Stimulated activated effector memory CD8-positive, alpha-beta T cell treated with anti-CD3 and anti-CD28 coated beads, Interleukin-12 subunit alpha, Interleukin-12 subunit beta, amount 100 ng/mL, for 72 hours (primary cell): ENCODE measurements around the gene TNFAIP8L3.
"Not testable (repeated sequence)": the region's sequence is repeated elsewhere in the genome, so short reads cannot be mapped to it uniquely, and the experiment has no call there.

Source experiments
- ATAC-seq: fragments of 150-1000 bp; cut with Tn5 transposase; 2 replicates; pipeline ENCODE4 v1.10.0; 2021
- DNase-seq, 2 donors: peaks; one replicate each; pipeline ENCODE4 v3.0.0; 2021 to 2022; ENCODE audit warnings: low spot score in 2 of 2
- H3K27ac Mint-ChIP-seq: one replicate; pipeline ENCODE4 v1.8.0; 2022; ENCODE audit warnings: mild to moderate bottlenecking, mixed read lengths
- H3K36me3 Mint-ChIP-seq: one replicate; pipeline ENCODE4 v1.8.0; 2022; ENCODE audit warnings: mild to moderate bottlenecking, mixed read lengths
- H3K4me1 Mint-ChIP-seq: one replicate; pipeline ENCODE4 v1.8.0; 2022; ENCODE audit warnings: mixed read lengths
- H3K4me3 Mint-ChIP-seq: one replicate; pipeline ENCODE4 v1.8.0; 2022; ENCODE audit warnings: mild to moderate bottlenecking, mixed read lengths
- H3K9me3 Mint-ChIP-seq: one replicate; pipeline ENCODE4 v1.8.0; 2022; ENCODE audit warnings: mixed read lengths

The TNFAIP8L3 gene

GRCh38 chr15:51065781-51066180, 28.9 kb downstream of the TNFAIP8L3 start:
- no peaks in the 10 kb centered on the region for H3K4me1 Mint-ChIP-seq
- no peak overlapping the region for H3K4me3 Mint-ChIP-seq
- ATAC-seq (no peak), DNase-seq (no peak)
- H3K36me3 Mint-ChIP-seq, result no peaks in the 10 kb centered on the region
- no peaks in the 10 kb centered on the region for H3K9me3 Mint-ChIP-seq
- H3K27ac Mint-ChIP-seq, result peak overlapping the region; percentile 38

- H3K27ac Mint-ChIP-seq, result no peak overlapping the region
- H3K9me3 Mint-ChIP-seq, result no peaks in the 10 kb centered on the region
- H3K4me3 Mint-ChIP-seq, result no peak overlapping the region
- DNase-seq, result no peak
- H3K36me3 Mint-ChIP-seq, result no peaks in the 10 kb centered on the region
- H3K4me1 Mint-ChIP-seq, result no peaks in the 10 kb centered on the region
- ATAC-seq, result no peak
These were observed 29.4 kb downstream of the TNFAIP8L3 start for GRCh38 chr15:51065261-51065660.

GRCh38 chr15:51062736-51063135, 32.0 kb downstream of the TNFAIP8L3 start:
- no peaks in the 10 kb centered on the region for H3K4me1 Mint-ChIP-seq
- no peak for DNase-seq
- H3K9me3 Mint-ChIP-seq, result no peaks in the 10 kb centered on the region
- H3K36me3 Mint-ChIP-seq, result no peaks in the 10 kb centered on the region
- no peak for ATAC-seq
- no peak overlapping the region for H3K4me3 Mint-ChIP-seq
- H3K27ac Mint-ChIP-seq, result no peak overlapping the region

- Mint-ChIP-seq H3K4me3 (no peak overlapping the region), H3K9me3 (no peaks in the 10 kb centered on the region), H3K36me3 (no peaks in the 10 kb centered on the region), H3K27ac (no peak overlapping the region), H3K4me1 (no peaks in the 10 kb centered on the region)
- ATAC-seq, result no peak
- DNase-seq, result no peak
These were observed 34.6 kb downstream of the TNFAIP8L3 start for GRCh38 chr15:51060030-51060673.

GRCh38 chr15:51054535-51054934, 40.2 kb downstream of the TNFAIP8L3 start:
- H3K36me3 Mint-ChIP-seq, result no peaks in the 10 kb centered on the region

GRCh38 chr15:51053571-51053970, 41.1 kb downstream of the TNFAIP8L3 start:
- ATAC-seq, result no peak
- no peak for DNase-seq
- no peak overlapping the region for H3K4me3 Mint-ChIP-seq

More at GRCh38 chr15:51054535-51054934, 40.2 kb downstream of the TNFAIP8L3 start:
- ATAC-seq (no peak), DNase-seq (no peak)
- no peaks in the 10 kb centered on the region for H3K4me1 Mint-ChIP-seq
- no peak overlapping the region for H3K27ac Mint-ChIP-seq
- H3K9me3 Mint-ChIP-seq, result no peaks in the 10 kb centered on the region
- no peak overlapping the region for H3K4me3 Mint-ChIP-seq

GRCh38 chr15:51051776-51052175, 42.9 kb downstream of the TNFAIP8L3 start:
- H3K36me3 Mint-ChIP-seq, result no peaks in the 10 kb centered on the region
- no peak overlapping the region for H3K4me3 Mint-ChIP-seq
- DNase-seq, result no peak
- peak; percentile 6 for ATAC-seq
- H3K27ac Mint-ChIP-seq, result no peak overlapping the region
- no peaks in the 10 kb centered on the region for H3K4me1 Mint-ChIP-seq
- no peaks in the 10 kb centered on the region for H3K9me3 Mint-ChIP-seq

More at GRCh38 chr15:51053571-51053970, 41.1 kb downstream of the TNFAIP8L3 start:
- no peak overlapping the region for H3K27ac Mint-ChIP-seq
- H3K36me3 Mint-ChIP-seq, result no peaks in the 10 kb centered on the region
- H3K4me1 Mint-ChIP-seq, result no peaks in the 10 kb centered on the region
- H3K9me3 Mint-ChIP-seq, result no peaks in the 10 kb centered on the region

- Mint-ChIP-seq H3K4me3 (no peak overlapping the region), H3K4me1 (no peaks in the 10 kb centered on the region), H3K9me3 (no peaks in the 10 kb centered on the region), H3K27ac (no peak overlapping the region), H3K36me3 (no peaks in the 10 kb centered on the region)
- DNase-seq (no peak), ATAC-seq (no peak)
These were observed 45.6 kb downstream of the TNFAIP8L3 start for GRCh38 chr15:51049081-51049480.

GRCh38 chr15:51048308-51048707, 46.4 kb downstream of the TNFAIP8L3 start:
- no peak for ATAC-seq
- H3K36me3 Mint-ChIP-seq, result no peaks in the 10 kb centered on the region
- no peak overlapping the region for H3K27ac Mint-ChIP-seq
- no peak overlapping the region for H3K4me3 Mint-ChIP-seq
- H3K4me1 Mint-ChIP-seq, result no peaks in the 10 kb centered on the region
- no peaks in the 10 kb centered on the region for H3K9me3 Mint-ChIP-seq
- no peak for DNase-seq

GRCh38 chr15:51046799-51047449, 47.8 kb downstream of the TNFAIP8L3 start:
- Mint-ChIP-seq H3K4me3 (no peak overlapping the region), H3K9me3 (no peaks in the 10 kb centered on the region), H3K36me3 (no peaks in the 10 kb centered on the region), H3K27ac (no peak overlapping the region), H3K4me1 (no peaks in the 10 kb centered on the region)
- DNase-seq, result no peak
- ATAC-seq, result no peak

GRCh38 chr15:51046016-51046415, 48.7 kb downstream of the TNFAIP8L3 start:
- Mint-ChIP-seq H3K27ac (no peak overlapping the region), H3K4me3 (no peak overlapping the region), H3K9me3 (no peaks in the 10 kb centered on the region), H3K36me3 (no peaks in the 10 kb centered on the region), H3K4me1 (no peaks in the 10 kb centered on the region)
- ATAC-seq, result no peak
- no peak for DNase-seq

- no peak for ATAC-seq
- Mint-ChIP-seq H3K4me3 (no peak overlapping the region), H3K9me3 (no peaks in the 10 kb centered on the region), H3K36me3 (no peaks in the 10 kb centered on the region), H3K27ac (no peak overlapping the region), H3K4me1 (no peaks in the 10 kb centered on the region)
- DNase-seq, result no peak
These were observed 50.5 kb downstream of the TNFAIP8L3 start for GRCh38 chr15:51044037-51044727.

GRCh38 chr15:51038974-51039319, 55.8 kb downstream of the TNFAIP8L3 start:
- Mint-ChIP-seq H3K4me1 (no peaks in the 10 kb centered on the region), H3K9me3 (no peaks in the 10 kb centered on the region)
- ATAC-seq, result no peak

GRCh38 chr15:51038162-51038973, 56.3 kb downstream of the TNFAIP8L3 start:
- Mint-ChIP-seq H3K4me1 (no peaks in the 10 kb centered on the region), H3K9me3 (no peaks in the 10 kb centered on the region), H3K36me3 (no peaks in the 10 kb centered on the region), H3K4me3 (no peak overlapping the region), H3K27ac (no peak overlapping the region)
- no peak for DNase-seq
- ATAC-seq, result no peak

More at GRCh38 chr15:51038974-51039319, 55.8 kb downstream of the TNFAIP8L3 start:
- no peak overlapping the region for H3K27ac Mint-ChIP-seq
- H3K36me3 Mint-ChIP-seq, result no peaks in the 10 kb centered on the region
- no peak for DNase-seq
- H3K4me3 Mint-ChIP-seq, result no peak overlapping the region

GRCh38 chr15:51037474-51037873, 57.2 kb downstream of the TNFAIP8L3 start:
- not testable (repeated sequence) for H3K27ac Mint-ChIP-seq, ATAC-seq, H3K4me3 Mint-ChIP-seq, H3K9me3 Mint-ChIP-seq, DNase-seq, H3K4me1 Mint-ChIP-seq, H3K36me3 Mint-ChIP-seq
